Stomach (tissue), 9 donors: Measurements from ENCODE around the gene TREML1. TPM values are rescaled to one million over a fixed set of nuclear protein-coding genes. Genes with fewer than 3 reads are reported as not detected.
"Not testable (repeated sequence)": the region's sequence is repeated elsewhere in the genome, so short reads cannot be mapped to it uniquely, and the experiment has no call there.

Experiments used
- DNase-seq, 2 donors: peaks; one replicate each; pipeline versions ENCODE4 v3.0.0 to v3.0.0-alpha.2; 2013 to 2019
- H3K27ac ChIP-seq, 5 donors: fragments of 200-600 bp in 4 of 5; sonication (generic) in 4 of 5; one replicate each; pipeline ENCODE4 v1.5.1; 2013 to 2019; ENCODE audit warnings: mild to moderate bottlenecking in 1 of 5, moderate library complexity in 1 of 5
- H3K27me3 ChIP-seq, 3 donors: fragments of 200-600 bp; sonication (generic); one replicate each; pipeline ENCODE4 v1.5.1; 2017 to 2019; ENCODE audit warnings: mixed run types in 1 of 3
- H3K36me3 ChIP-seq, 4 donors: fragments of 200-600 bp; sonication (generic); 1 replicate in 3 of 4; 2 replicates in 1 of 4; pipeline ENCODE4 v1.5.1; 2016 to 2019
- H3K4me1 ChIP-seq, 4 donors: fragments of 200-600 bp; sonication (generic); one replicate each; pipeline ENCODE4 v1.5.1; 2016 to 2019
- H3K4me3 ChIP-seq, 4 donors: fragments of 200-600 bp; sonication (generic) in 3 of 4; one replicate each; pipeline ENCODE4 v1.5.1; 2016 to 2019; ENCODE audit warnings: mild to moderate bottlenecking in 1 of 4
- H3K9me3 ChIP-seq, 4 donors: fragments of 200-600 bp; sonication (generic); one replicate each; pipeline ENCODE4 v1.5.1; 2016 to 2019
- EP300 ChIP-seq: sonication (generic); formaldehyde crosslinking; IDR thresholded peaks from one replicate; pipeline ENCODE4 v1.6.1; 2017; ENCODE audit warnings: antibody characterized with exemption
- POLR2A ChIP-seq, 4 donors: fragments of 450-650 bp; IDR thresholded peaks; one replicate each; pipeline ENCODE4 v1.6.1; 2016; ENCODE audit warnings: antibody characterized with exemption in 4 of 4, control low read depth in 2 of 4, mild to moderate bottlenecking in 1 of 4, moderate library complexity in 1 of 4
- POLR2AphosphoS5 ChIP-seq, 3 donors: sonication (generic); formaldehyde crosslinking; IDR thresholded peaks; one replicate each; pipeline ENCODE4 v1.6.1; 2016; ENCODE audit warnings: antibody characterized with exemption in 3 of 3
- WGBS, 5 donors: extraction: QIAGEN DNeasy Blood & Tissue Kit in 3 of 5; methylation state at CpG; one replicate each; pipeline versions ENCODE4 v1.1.5 to v1.1.7; 2013 to 2018; 5-methylcytosine and 5-hydroxymethylcytosine counted together
- intact Hi-C: fragments of 100-400 bp; cut with DNase I; formaldehyde crosslinking; loops from one replicate; pipeline ENCODE4 v1.15.1; 2023; ENCODE audit warnings: low total_unique reads
- polyA plus RNA-seq, 3 donors: library from polyadenylated mRNA; stranded (reverse); fragments of 200-250 nt; gene quantifications; one replicate each; pipeline ENCODE4 v1.2.3, GENCODE V29; 2013
- total RNA-seq, 5 donors: library from RNA; depleted of rRNA; stranded (reverse); fragments of >200 nt; gene quantifications; one replicate each; pipeline versions ENCODE4 v1.1.0 to v1.2.3, GENCODE V29; 2014 to 2016
- TF ChIP-seq, protein P1 (sequence below), 7 experiments: fragments of 450-650 bp in 4 of 7; fragments of 200-600 bp in 3 of 7; sonication (generic) in 3 of 7; IDR thresholded peaks; one replicate each; pipeline ENCODE4 v1.5.1; 2016 to 2019; ENCODE audit warnings: antibody characterized with exemption in 7 of 7, control low read depth in 2 of 7, mild to moderate bottlenecking in 1 of 7
- donor health status: healthy with polysubstance abuse.
- donor health status: Bipolar disorder and iron deficiency.
- donor health status: healthy.

Gene TREML1
- total and polyA plus RNA-seq, 8 donors, result not detected

DNA sequence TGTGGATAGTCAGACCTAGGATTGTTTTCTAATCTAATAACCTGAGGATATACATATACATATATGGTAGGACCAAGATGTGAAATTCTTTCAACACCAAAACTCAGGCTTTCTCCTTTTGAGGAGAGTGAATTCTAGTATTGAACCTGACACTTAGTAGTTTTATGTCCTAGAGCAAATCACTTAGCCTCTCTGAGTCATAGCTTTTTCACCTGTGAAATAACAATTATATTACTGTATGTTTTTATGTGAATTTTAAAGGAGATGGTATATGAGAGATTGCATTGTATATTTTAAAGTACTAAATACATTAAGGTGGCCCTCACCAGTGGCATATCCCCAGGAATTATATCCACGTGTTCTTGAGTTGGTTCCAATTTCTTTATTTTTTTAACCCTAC is 34.6 kb downstream of the TREML1 start:
- H3K27me3 ChIP-seq, result no peaks in the 10 kb centered on the region
- H3K27ac ChIP-seq, result no peak overlapping the region
- intact Hi-C loops, result no loop called here
- H3K4me1 ChIP-seq, result no peaks in the 10 kb centered on the region
- H3K4me3 ChIP-seq, result no peak overlapping the region
- TF ChIP-seq POLR2AphosphoS5 (IDR thresholded peaks at IDR 0.05) (no peak), POLR2A (IDR thresholded peaks at IDR 0.05) (no peak), EP300 (no peak)
- TF ChIP-seq, protein P1, sequence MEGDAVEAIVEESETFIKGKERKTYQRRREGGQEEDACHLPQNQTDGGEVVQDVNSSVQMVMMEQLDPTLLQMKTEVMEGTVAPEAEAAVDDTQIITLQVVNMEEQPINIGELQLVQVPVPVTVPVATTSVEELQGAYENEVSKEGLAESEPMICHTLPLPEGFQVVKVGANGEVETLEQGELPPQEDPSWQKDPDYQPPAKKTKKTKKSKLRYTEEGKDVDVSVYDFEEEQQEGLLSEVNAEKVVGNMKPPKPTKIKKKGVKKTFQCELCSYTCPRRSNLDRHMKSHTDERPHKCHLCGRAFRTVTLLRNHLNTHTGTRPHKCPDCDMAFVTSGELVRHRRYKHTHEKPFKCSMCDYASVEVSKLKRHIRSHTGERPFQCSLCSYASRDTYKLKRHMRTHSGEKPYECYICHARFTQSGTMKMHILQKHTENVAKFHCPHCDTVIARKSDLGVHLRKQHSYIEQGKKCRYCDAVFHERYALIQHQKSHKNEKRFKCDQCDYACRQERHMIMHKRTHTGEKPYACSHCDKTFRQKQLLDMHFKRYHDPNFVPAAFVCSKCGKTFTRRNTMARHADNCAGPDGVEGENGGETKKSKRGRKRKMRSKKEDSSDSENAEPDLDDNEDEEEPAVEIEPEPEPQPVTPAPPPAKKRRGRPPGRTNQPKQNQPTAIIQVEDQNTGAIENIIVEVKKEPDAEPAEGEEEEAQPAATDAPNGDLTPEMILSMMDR (IDR thresholded peaks at IDR 0.05), result no peak
- no peaks in the 10 kb centered on the region for H3K9me3 ChIP-seq
- peaks cover 0 to 36% (median 25%) of the 10 kb centered on the region in 4 donors for H3K36me3 ChIP-seq
- no peak for DNase-seq
- WGBS, 5 donors, result 51 to 79% (median 68%) methylated on average over 1 of the region's 1 CpG

- intact Hi-C loops, H3K27ac ChIP-seq, H3K36me3 ChIP-seq, H3K9me3 ChIP-seq, H3K27me3 ChIP-seq, H3K4me3 ChIP-seq, DNase-seq, H3K4me1 ChIP-seq: not testable (repeated sequence)
- WGBS, 5 donors, result 89 to 100% (median 98%) methylated on average over 2 of the region's 2 CpGs
Measured at GRCh38 chr6:41115027-41115426, 39.1 kb downstream of the TREML1 start.

DNA sequence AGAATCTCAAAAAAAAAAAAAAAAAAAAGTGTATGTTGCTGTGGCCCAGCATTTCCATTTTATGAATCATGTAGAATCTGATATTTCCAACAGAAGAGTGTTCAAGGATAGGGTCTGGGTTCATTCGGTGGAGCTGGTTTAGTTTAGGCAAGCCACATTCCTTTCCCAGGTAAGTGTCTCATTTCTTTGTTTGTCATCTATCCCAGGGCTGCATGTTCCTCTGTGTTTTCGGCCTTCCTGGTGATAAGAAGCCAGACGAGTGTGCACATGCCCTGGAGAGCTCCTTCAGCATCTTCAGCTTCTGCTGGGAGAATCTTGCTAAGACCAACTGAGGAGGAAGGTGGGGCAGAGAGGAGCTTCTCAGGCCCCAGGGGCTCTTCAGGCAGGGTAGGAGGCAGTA is 43.1 kb downstream of the TREML1 start:
- H3K27me3 ChIP-seq, result no peaks in the 10 kb centered on the region
- no peak for TF ChIP-seq POLR2A (IDR thresholded peaks at IDR 0.05)
- TF ChIP-seq, protein P1 (IDR thresholded peaks at IDR 0.05), result no peak
- no peak for TF ChIP-seq EP300
- TF ChIP-seq POLR2AphosphoS5 (IDR thresholded peaks at IDR 0.05), result no peak
- no peaks in the 10 kb centered on the region for H3K9me3 ChIP-seq
- intact Hi-C loops, result no loop called here
- H3K4me3 ChIP-seq, result no peak overlapping the region
- no peak overlapping the region for H3K27ac ChIP-seq
- DNase-seq, result no peak
- no peaks in the 10 kb centered on the region for H3K4me1 ChIP-seq
- 42 to 86% (median 66%) methylated on average over 3 of the region's 3 CpGs for WGBS, 5 donors
- H3K36me3 ChIP-seq, result peaks cover 0 to 11% (median 6%) of the 10 kb centered on the region in 4 donors

GRCh38 chr6:41103847-41104246 is 50.3 kb downstream of the TREML1 start:
- intact Hi-C loops, result no loop called here
- Histone ChIP-seq H3K27ac (no peak overlapping the region), H3K9me3 (no peaks in the 10 kb centered on the region), H3K4me1 (no peaks in the 10 kb centered on the region), H3K27me3 (no peaks in the 10 kb centered on the region), H3K4me3 (no peak overlapping the region), H3K36me3 (peaks cover 8 to 44% (median 36%) of the 10 kb centered on the region in 4 donors)
- no peak for DNase-seq
- no peak for TF ChIP-seq POLR2A (IDR thresholded peaks at IDR 0.05)
- no peak for TF ChIP-seq POLR2AphosphoS5 (IDR thresholded peaks at IDR 0.05)
- TF ChIP-seq EP300, result no peak
- TF ChIP-seq, protein P1 (IDR thresholded peaks at IDR 0.05), result no peak
- 87 to 92% (median 88%) methylated on average over 3 of the region's 3 CpGs for WGBS, 5 donors

- H3K4me3 ChIP-seq, result no peak overlapping the region
- no peaks in the 10 kb centered on the region for H3K9me3 ChIP-seq
- DNase-seq, result peak in 1 of 2 donors; percentile 5
- 80 to 92% (median 89%) methylated on average over 41 to 42 of the region's 42 CpGs for WGBS, 5 donors
- H3K36me3 ChIP-seq, result peaks cover 38 to 67% (median 64%) of the 10 kb centered on the region in 4 donors
- TF ChIP-seq, protein P1 (IDR thresholded peaks at IDR 0.05), result no peak
- no peak for TF ChIP-seq POLR2A (IDR thresholded peaks at IDR 0.05)
- TF ChIP-seq EP300, result no peak
- TF ChIP-seq POLR2AphosphoS5 (IDR thresholded peaks at IDR 0.05), result no peak
- intact Hi-C loops, result no loop called here
- no peak overlapping the region for H3K27ac ChIP-seq
- no peaks in the 10 kb centered on the region for H3K27me3 ChIP-seq
- H3K4me1 ChIP-seq, result no peaks in the 10 kb centered on the region
Measured at GRCh38 chr6:41100871-41101287, 53.3 kb downstream of the TREML1 start.
